Measurements from ENCODE around the gene TMSB10.
"Not testable (repeated sequence)": the region's sequence is repeated elsewhere in the genome, so short reads cannot be mapped to it uniquely, and the experiment has no call there.

The TMSB10 gene

GRCh38 chr2:84861539-84861938 is 43.9 kb upstream of the TMSB10 start:
- ChIA-PET CTCF (interaction anchor here (0.8 to 2.3 kb wide), 6 partner anchors 12 to 364 kb away, joined by 3 to 9 read pairs (median 4); no protein-coding TSS in a partner anchor), POLR2A (no interaction called here)
- WGBS (ENCODE audit: insufficient coverage), result 97% methylated on average over 5 of the region's 6 CpGs
- no peak overlapping the region for H3K4me3 ChIP-seq (ENCODE audit: control insufficient read depth in 1 of 7, extremely low read depth in 1 of 7, insufficient read depth in 4 of 7, low read depth in 2 of 7, low read length in 6 of 7)
- H3K27ac ChIP-seq (ENCODE audit: insufficient read depth in 1 of 2, low read depth in 1 of 2, low read length in 2 of 2, poor library complexity in 1 of 2, severe bottlenecking in 2 of 2), result no peak overlapping the region
- H3K9me3 ChIP-seq (ENCODE audit: control extremely low read depth in 1 of 5, control insufficient read depth in 4 of 5, insufficient read depth in 2 of 5, low read depth in 1 of 5, low read length in 4 of 5), result no peaks in the 10 kb centered on the region
- DNase-seq, result no peak
- H3K4me1 ChIP-seq (ENCODE audit: control extremely low read depth in 1 of 4, control insufficient read depth in 4 of 4, insufficient read depth in 4 of 4, low read length in 3 of 4), result peaks cover 0 to 7% (median 2%) of the 10 kb centered on the region in 4 experiments
- H3K36me3 ChIP-seq (ENCODE audit: control insufficient read depth in 4 of 4, insufficient read depth in 4 of 4, low read length in 3 of 4), result no peaks in the 10 kb centered on the region
- H3K27me3 ChIP-seq (replicated peaks in 2 of 5; ENCODE audit: control insufficient read depth in 4 of 5, insufficient read depth in 5 of 5, low read length in 4 of 5), result peaks cover 0 to 6% (median 2%) of the 10 kb centered on the region in 5 experiments

GRCh38 chr2:84862006-84862405 is 43.5 kb upstream of the TMSB10 start:
- no peaks in the 10 kb centered on the region for H3K36me3 ChIP-seq (ENCODE audit: control insufficient read depth in 4 of 4, insufficient read depth in 4 of 4, low read length in 3 of 4)
- WGBS (ENCODE audit: insufficient coverage), result 78% methylated on average over 3 of the region's 6 CpGs
- POLR2A ChIA-PET, result interaction anchor here (0.6 kb wide), 1 partner anchor 45 kb away, joined by 3 read pairs; no protein-coding TSS in a partner anchor
- DNase-seq, result no peak
- H3K4me3 ChIP-seq (ENCODE audit: control insufficient read depth in 1 of 7, extremely low read depth in 1 of 7, insufficient read depth in 4 of 7, low read depth in 2 of 7, low read length in 6 of 7), result no peak overlapping the region
- peaks cover 0 to 4% (median under 1%) of the 10 kb centered on the region in 4 experiments for H3K4me1 ChIP-seq (ENCODE audit: control extremely low read depth in 1 of 4, control insufficient read depth in 4 of 4, insufficient read depth in 4 of 4, low read length in 3 of 4)
- H3K9me3 ChIP-seq (ENCODE audit: control extremely low read depth in 1 of 5, control insufficient read depth in 4 of 5, insufficient read depth in 2 of 5, low read depth in 1 of 5, low read length in 4 of 5), result no peaks in the 10 kb centered on the region
- peaks cover 0 to 6% (median 2%) of the 10 kb centered on the region in 5 experiments for H3K27me3 ChIP-seq (replicated peaks in 2 of 5; ENCODE audit: control insufficient read depth in 4 of 5, insufficient read depth in 5 of 5, low read length in 4 of 5)
- H3K27ac ChIP-seq (ENCODE audit: insufficient read depth in 1 of 2, low read depth in 1 of 2, low read length in 2 of 2, poor library complexity in 1 of 2, severe bottlenecking in 2 of 2), result no peak overlapping the region
- CTCF ChIA-PET, result interaction anchor here (0.7 to 2.3 kb wide), 7 partner anchors 12 to 380 kb away, joined by 3 to 9 read pairs (median 3); no protein-coding TSS in a partner anchor

GRCh38 chr2:84865181-84865783 is 40.2 kb upstream of the TMSB10 start:
- peaks cover 0 to 5% (median 2%) of the 10 kb centered on the region in 5 experiments for H3K27me3 ChIP-seq (replicated peaks in 2 of 5; ENCODE audit: control insufficient read depth in 4 of 5, insufficient read depth in 5 of 5, low read length in 4 of 5)
- CTCF ChIA-PET, result interaction anchor here (1.2 to 2.7 kb wide), 4 partner anchors 10 to 61 kb away, joined by 3 to 8 read pairs (median 4); no protein-coding TSS in a partner anchor
- DNase-seq, result peak in 2 of 3 donors; percentile 29 to 38
- no peaks in the 10 kb centered on the region for H3K36me3 ChIP-seq (ENCODE audit: control insufficient read depth in 4 of 4, insufficient read depth in 4 of 4, low read length in 3 of 4)
- H3K4me1 ChIP-seq (ENCODE audit: control extremely low read depth in 1 of 4, control insufficient read depth in 4 of 4, insufficient read depth in 4 of 4, low read length in 3 of 4), result no peaks in the 10 kb centered on the region
- WGBS (ENCODE audit: insufficient coverage), result 81% methylated on average over 3 of the region's 6 CpGs
- POLR2A ChIA-PET, result interaction anchor here (0.6 kb wide), 1 partner anchor 149 kb away, joined by 3 read pairs; no protein-coding TSS in a partner anchor
- H3K27ac ChIP-seq (ENCODE audit: insufficient read depth in 1 of 2, low read depth in 1 of 2, low read length in 2 of 2, poor library complexity in 1 of 2, severe bottlenecking in 2 of 2), result no peak overlapping the region
- no peak overlapping the region for H3K4me3 ChIP-seq (ENCODE audit: control insufficient read depth in 1 of 7, extremely low read depth in 1 of 7, insufficient read depth in 4 of 7, low read depth in 2 of 7, low read length in 6 of 7)
- H3K9me3 ChIP-seq (ENCODE audit: control extremely low read depth in 1 of 5, control insufficient read depth in 4 of 5, insufficient read depth in 2 of 5, low read depth in 1 of 5, low read length in 4 of 5), result peaks cover 0 to 2% (median 0%) of the 10 kb centered on the region in 5 experiments

- Histone ChIP-seq H3K27ac (ENCODE audit: insufficient read depth in 1 of 2, low read depth in 1 of 2, low read length in 2 of 2, poor library complexity in 1 of 2, severe bottlenecking in 2 of 2) (no peak overlapping the region), H3K4me1 (ENCODE audit: control extremely low read depth in 1 of 4, control insufficient read depth in 4 of 4, insufficient read depth in 4 of 4, low read length in 3 of 4) (no peaks in the 10 kb centered on the region), H3K4me3 (ENCODE audit: control insufficient read depth in 1 of 7, extremely low read depth in 1 of 7, insufficient read depth in 4 of 7, low read depth in 2 of 7, low read length in 6 of 7) (no peak overlapping the region), H3K36me3 (ENCODE audit: control insufficient read depth in 4 of 4, insufficient read depth in 4 of 4, low read length in 3 of 4) (no peaks in the 10 kb centered on the region), H3K9me3 (ENCODE audit: control extremely low read depth in 1 of 5, control insufficient read depth in 4 of 5, insufficient read depth in 2 of 5, low read depth in 1 of 5, low read length in 4 of 5) (peaks cover 0 to 2% (median 0%) of the 10 kb centered on the region in 5 experiments), H3K27me3 (replicated peaks in 2 of 5; ENCODE audit: control insufficient read depth in 4 of 5, insufficient read depth in 5 of 5, low read length in 4 of 5) (peaks cover 0 to 9% (median 2%) of the 10 kb centered on the region in 5 experiments)
- ChIA-PET CTCF (interaction anchor here (1.3 kb wide), 1 partner anchor 16 kb away, joined by 4 read pairs; no protein-coding TSS in a partner anchor), POLR2A (no interaction called here)
- DNase-seq, result no peak
- 50% methylated on average over 1 of the region's 3 CpGs for whole genome bisulfite sequencing (ENCODE audit: insufficient coverage)
These were observed 39.3 kb upstream of the TMSB10 start for GRCh38 chr2:84866122-84866521.

- H3K9me3 ChIP-seq (ENCODE audit: control extremely low read depth in 1 of 5, control insufficient read depth in 4 of 5, insufficient read depth in 2 of 5, low read depth in 1 of 5, low read length in 4 of 5); POLR2A ChIA-PET; H3K27ac ChIP-seq (ENCODE audit: insufficient read depth in 1 of 2, low read depth in 1 of 2, low read length in 2 of 2, poor library complexity in 1 of 2, severe bottlenecking in 2 of 2); H3K27me3 ChIP-seq (replicated peaks in 2 of 5; ENCODE audit: control insufficient read depth in 4 of 5, insufficient read depth in 5 of 5, low read length in 4 of 5); DNase-seq; H3K4me3 ChIP-seq (ENCODE audit: control insufficient read depth in 1 of 7, extremely low read depth in 1 of 7, insufficient read depth in 4 of 7, low read depth in 2 of 7, low read length in 6 of 7); H3K4me1 ChIP-seq (ENCODE audit: control extremely low read depth in 1 of 4, control insufficient read depth in 4 of 4, insufficient read depth in 4 of 4, low read length in 3 of 4); H3K36me3 ChIP-seq (ENCODE audit: control insufficient read depth in 4 of 4, insufficient read depth in 4 of 4, low read length in 3 of 4): not testable (repeated sequence)
- no CpG with 5 or more reads among the region's 4 CpGs for WGBS (ENCODE audit: insufficient coverage)
- CTCF ChIA-PET, result interaction anchor here (0.8 to 1.4 kb wide), 4 partner anchors 10 to 28 kb away, joined by 3 read pairs; no protein-coding TSS in a partner anchor
These were observed 37.1 kb upstream of the TMSB10 start for GRCh38 chr2:84868327-84868726.

- H3K27ac ChIP-seq (ENCODE audit: insufficient read depth in 1 of 2, low read depth in 1 of 2, low read length in 2 of 2, poor library complexity in 1 of 2, severe bottlenecking in 2 of 2), result no peak overlapping the region
- POLR2A ChIA-PET, result no interaction called here
- no peak for DNase-seq
These were observed 35.1 kb upstream of the TMSB10 start for GRCh38 chr2:84870306-84870705.

GRCh38 chr2:84872691-84873090 is 32.8 kb upstream of the TMSB10 start:
- H3K4me1 ChIP-seq (ENCODE audit: control extremely low read depth in 1 of 4, control insufficient read depth in 4 of 4, insufficient read depth in 4 of 4, low read length in 3 of 4); DNase-seq; POLR2A ChIA-PET; H3K36me3 ChIP-seq (ENCODE audit: control insufficient read depth in 4 of 4, insufficient read depth in 4 of 4, low read length in 3 of 4); H3K4me3 ChIP-seq (ENCODE audit: control insufficient read depth in 1 of 7, extremely low read depth in 1 of 7, insufficient read depth in 4 of 7, low read depth in 2 of 7, low read length in 6 of 7); H3K27ac ChIP-seq (ENCODE audit: insufficient read depth in 1 of 2, low read depth in 1 of 2, low read length in 2 of 2, poor library complexity in 1 of 2, severe bottlenecking in 2 of 2); H3K9me3 ChIP-seq (ENCODE audit: control extremely low read depth in 1 of 5, control insufficient read depth in 4 of 5, insufficient read depth in 2 of 5, low read depth in 1 of 5, low read length in 4 of 5): not testable (repeated sequence)
- CTCF ChIA-PET, result interaction anchor here (1.0 kb wide), 1 partner anchor 10 kb away, joined by 4 read pairs; no protein-coding TSS in a partner anchor
- peaks cover 0 to 18% (median 4%) of the 10 kb centered on the region in 5 experiments for H3K27me3 ChIP-seq (replicated peaks in 2 of 5; ENCODE audit: control insufficient read depth in 4 of 5, insufficient read depth in 5 of 5, low read length in 4 of 5)
- 96% methylated on average over 5 of the region's 9 CpGs for WGBS (ENCODE audit: insufficient coverage)

More at GRCh38 chr2:84870306-84870705, 35.1 kb upstream of the TMSB10 start:
- Histone ChIP-seq H3K4me1 (ENCODE audit: control extremely low read depth in 1 of 4, control insufficient read depth in 4 of 4, insufficient read depth in 4 of 4, low read length in 3 of 4) (no peaks in the 10 kb centered on the region), H3K36me3 (ENCODE audit: control insufficient read depth in 4 of 4, insufficient read depth in 4 of 4, low read length in 3 of 4) (no peaks in the 10 kb centered on the region), H3K4me3 (ENCODE audit: control insufficient read depth in 1 of 7, extremely low read depth in 1 of 7, insufficient read depth in 4 of 7, low read depth in 2 of 7, low read length in 6 of 7) (no peak overlapping the region), H3K27me3 (replicated peaks in 2 of 5; ENCODE audit: control insufficient read depth in 4 of 5, insufficient read depth in 5 of 5, low read length in 4 of 5) (peaks cover 0 to 6% (median 0%) of the 10 kb centered on the region in 5 experiments), H3K9me3 (ENCODE audit: control extremely low read depth in 1 of 5, control insufficient read depth in 4 of 5, insufficient read depth in 2 of 5, low read depth in 1 of 5, low read length in 4 of 5) (peaks cover 0 to 2% (median 0%) of the 10 kb centered on the region in 5 experiments)
- 96% methylated on average over 11 of the region's 11 CpGs for WGBS (ENCODE audit: insufficient coverage)
- CTCF ChIA-PET, result interaction anchor here (1.8 to 1.9 kb wide), 2 partner anchors 13 to 55 kb away, joined by 6 to 7 read pairs; no protein-coding TSS in a partner anchor
